Spleen (tissue), 11 donors: ENCODE data around the gene SMCHD1. TPM values are rescaled to one million over a fixed set of nuclear protein-coding genes. Genes with fewer than 3 reads are reported as not detected.

ENCODE experiments used
- DNase-seq: peaks from one replicate; pipeline ENCODE4 v3.0.0-alpha.2; 2020
- H3K27ac ChIP-seq, 8 donors: fragments of 200-600 bp; sonication (generic) in 7 of 8; 1 replicate in 4 of 8; 2 replicates in 4 of 8; pipeline versions ENCODE4 v1.5.0 to v1.8.0; 2016 to 2021; ENCODE audit warnings: inconsistent platforms in 4 of 8, mild to moderate bottlenecking in 4 of 8, moderate library complexity in 1 of 8
- H3K27me3 ChIP-seq, 7 donors: fragments of 200-600 bp; sonication (generic) in 6 of 7; replicated peaks in 1 of 7; 1 replicate in 4 of 7; 2 replicates in 3 of 7; pipeline versions ENCODE4 v1.5.0 to v1.8.0; 2016 to 2021; ENCODE audit warnings: inconsistent platforms in 3 of 7, mild to moderate bottlenecking in 1 of 7
- H3K36me3 ChIP-seq, 6 donors: fragments of 200-600 bp; sonication (generic) in 5 of 6; 1 replicate in 4 of 6; 2 replicates in 2 of 6; pipeline versions ENCODE4 v1.5.0 to v1.8.0; 2016 to 2021; ENCODE audit warnings: inconsistent platforms in 2 of 6
- H3K4me1 ChIP-seq, 6 donors: fragments of 200-600 bp; sonication (generic) in 5 of 6; 1 replicate in 3 of 6; 2 replicates in 3 of 6; pipeline versions ENCODE4 v1.5.0 to v1.8.0; 2016 to 2021; ENCODE audit warnings: inconsistent platforms in 3 of 6
- H3K4me3 ChIP-seq, 8 donors: fragments of 200-600 bp; sonication (generic) in 7 of 8; 1 replicate in 4 of 8; 2 replicates in 4 of 8; pipeline versions ENCODE4 v1.5.0 to v1.8.0; 2016 to 2021; ENCODE audit warnings: inconsistent platforms in 4 of 8, mild to moderate bottlenecking in 4 of 8, moderate library complexity in 2 of 8
- H3K9me3 ChIP-seq, 8 donors: fragments of 200-600 bp; sonication (generic) in 7 of 8; 1 replicate in 4 of 8; 2 replicates in 4 of 8; pipeline versions ENCODE4 v1.5.0 to v1.8.0; 2016 to 2021; ENCODE audit warnings: inconsistent platforms in 4 of 8
- CTCF ChIP-seq, 11 experiments: fragments of 200-600 bp in 7 of 11; fragments of 450-650 bp in 4 of 11; sonication (generic) in 4 of 11; IDR thresholded peaks in 8 of 11; conservative IDR thresholded peaks in 3 of 11; 1 replicate in 7 of 11; 2 replicates in 4 of 11; pipeline versions ENCODE4 v1.4.0 to v1.8.0; 2016 to 2021; ENCODE audit warnings: antibody characterized with exemption in 11 of 11, inconsistent platforms in 4 of 11, mild to moderate bottlenecking in 1 of 11
- POLR2A ChIP-seq, 3 donors: fragments of 450-650 bp; IDR thresholded peaks; one replicate each; pipeline ENCODE4 v1.5.1; 2017; ENCODE audit warnings: antibody characterized with exemption in 3 of 3, mild to moderate bottlenecking in 1 of 3
- POLR2AphosphoS5 ChIP-seq, 3 donors: sonication (generic); formaldehyde crosslinking; IDR thresholded peaks; one replicate each; pipeline ENCODE4 v1.5.1; 2017; ENCODE audit warnings: antibody characterized with exemption in 3 of 3
- WGBS, 5 donors: extraction: QIAGEN DNeasy Blood & Tissue Kit in 3 of 5; methylation state at CpG; one replicate each; pipeline versions ENCODE4 v1.1.5 to v1.1.7; 2013 to 2018; 5-methylcytosine and 5-hydroxymethylcytosine counted together
- intact Hi-C: fragments of 100-400 bp; cut with DNase I; formaldehyde crosslinking; loops from one replicate; pipeline ENCODE4 v1.15.0; 2023; ENCODE audit warnings: low total_unique reads
- polyA plus RNA-seq, 3 donors: library from polyadenylated mRNA; stranded (reverse); fragments of 200-250 nt; gene quantifications; one replicate each; pipeline ENCODE4 v1.2.1, GENCODE V29; 2013
- total RNA-seq, 7 donors: library from RNA; depleted of rRNA in 3 of 7; stranded (reverse); fragments of >200 nt in 3 of 7; fragmentation: NEBNext Ultra II Directional in 4 of 7; extraction: Animal tissue kit (Norgen Biotek cat#: 25700) in 4 of 7; gene quantifications; one replicate each; pipeline versions ENCODE4 v1.1.0 to v1.2.1, GENCODE V29; 2016 to 2021
- donor health status: healthy with polysubstance abuse.
- donor health status: DM: no; HTN: no; CAD: no; lungs with moderate emphysema.
- donor health status: DM: no; HTN: no; CAD: no.
- donor health status: Bipolar disorder and iron deficiency.
- donor health status: healthy.
- donor health status: DM: no; HTN: no; CAD: no.
- donor health status: DM: yes; HTN: yes; CAD: no.

Gene SMCHD1
- total and polyA plus RNA-seq, 10 donors, result 14.7 to 361 (median 148) TPM

DNA sequence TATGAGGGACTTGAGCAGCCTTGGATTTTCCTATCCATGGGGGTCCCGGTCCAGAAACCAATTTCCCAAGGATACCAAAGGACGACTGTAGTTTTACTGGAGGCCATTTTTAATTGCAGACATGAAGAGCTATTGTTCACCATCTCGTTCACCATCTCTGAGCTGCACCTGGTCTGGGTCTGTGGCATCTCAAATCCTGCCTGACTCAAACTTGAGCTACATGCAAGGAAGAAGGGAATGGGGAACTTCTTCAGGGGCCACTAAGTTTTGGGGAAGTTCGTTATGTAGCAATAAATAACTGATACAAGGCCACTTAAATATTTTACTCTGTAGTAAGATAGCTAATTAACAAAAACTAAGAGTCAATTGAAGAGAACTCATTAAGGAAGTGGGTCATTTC lies 2.1 kb upstream of the SMCHD1 start:
- intact Hi-C loops, result no loop called here
- no peak for DNase-seq
- Histone ChIP-seq H3K27ac (peak overlapping the region in 7 of 8 donors; percentile 37 to 100 (median 98)), H3K4me3 (peak overlapping the region in 1 of 8 donors; percentile 94), H3K27me3 (no peaks in the 10 kb centered on the region), H3K9me3 (no peaks in the 10 kb centered on the region), H3K36me3 (no peaks in the 10 kb centered on the region), H3K4me1 (peaks cover 7 to 57% (median 29%) of the 10 kb centered on the region in 6 donors)
- no peak for TF ChIP-seq CTCF (IDR thresholded peaks at IDR 0.05 in 8 of 11, conservative IDR thresholded peaks at IDR 0.05 in 3 of 11)
- TF ChIP-seq POLR2AphosphoS5 (IDR thresholded peaks at IDR 0.05), result peak in 1 of 3 donors; percentile 13
- TF ChIP-seq POLR2A (IDR thresholded peaks at IDR 0.05), result no peak
- 44 to 57% (median 56%) methylated on average over 4 of the region's 4 CpGs for WGBS, 5 donors

GRCh38 chr18:2654169-2654927 lies 1.2 kb upstream of the SMCHD1 start:
- peak overlapping the region; percentile 97 to 100 (median 100) for H3K27ac ChIP-seq
- WGBS, 5 donors, result 48 to 53% (median 49%) methylated on average over 13 of the region's 13 CpGs
- intact Hi-C loops, result no loop called here

DNA sequence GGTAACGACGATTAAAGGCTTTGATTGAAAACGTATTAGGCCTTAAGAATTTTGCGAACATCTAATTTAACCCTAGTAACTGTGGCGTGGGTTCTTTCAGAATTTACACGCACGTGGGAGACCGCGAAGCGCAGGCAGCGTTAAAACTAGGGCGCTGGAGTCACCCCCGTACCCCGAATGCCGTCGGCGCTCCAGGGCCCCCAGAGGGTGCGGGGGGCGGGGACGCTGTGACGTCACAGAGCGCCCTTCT lies 673 bp upstream of the SMCHD1 start:
- H3K36me3 ChIP-seq, result no peaks in the 10 kb centered on the region
- peak overlapping the region; percentile 60 to 94 (median 84) for H3K4me3 ChIP-seq
- WGBS, 5 donors, result 0 to 1% (median 1%) methylated on average over 5 to 22 of the region's 22 CpGs
- peaks cover 21 to 71% (median 43%) of the 10 kb centered on the region in 6 donors for H3K4me1 ChIP-seq
- no peaks in the 10 kb centered on the region for H3K27me3 ChIP-seq
- intact Hi-C loops, result no loop called here
- H3K9me3 ChIP-seq, result no peaks in the 10 kb centered on the region
- TF ChIP-seq POLR2A (IDR thresholded peaks at IDR 0.05) (peak in 1 of 3 donors; percentile 4), POLR2AphosphoS5 (IDR thresholded peaks at IDR 0.05) (no peak), CTCF (IDR thresholded peaks at IDR 0.05 in 8 of 11, conservative IDR thresholded peaks at IDR 0.05 in 3 of 11) (no peak)
- DNase-seq, result peak; percentile 94
- H3K27ac ChIP-seq, result peak overlapping the region; percentile 97 to 100 (median 100)

More at GRCh38 chr18:2654169-2654927, 1.2 kb upstream of the SMCHD1 start:
- Histone ChIP-seq H3K9me3 (no peaks in the 10 kb centered on the region), H3K36me3 (no peaks in the 10 kb centered on the region), H3K27me3 (no peaks in the 10 kb centered on the region), H3K4me3 (peak overlapping the region; percentile 60 to 94 (median 84)), H3K4me1 (peaks cover 16 to 66% (median 38%) of the 10 kb centered on the region in 6 donors)
- DNase-seq, result no peak
- no peak for TF ChIP-seq CTCF (IDR thresholded peaks at IDR 0.05 in 8 of 11, conservative IDR thresholded peaks at IDR 0.05 in 3 of 11)
- no peak for TF ChIP-seq POLR2AphosphoS5 (IDR thresholded peaks at IDR 0.05)
- TF ChIP-seq POLR2A (IDR thresholded peaks at IDR 0.05), result no peak

GRCh38 chr18:2655954-2656236 lies 369 bp downstream of the SMCHD1 start:
- TF ChIP-seq CTCF (IDR thresholded peaks at IDR 0.05 in 8 of 11, conservative IDR thresholded peaks at IDR 0.05 in 3 of 11) (peak in 2 of 11 experiments; percentile 10 to 16), POLR2AphosphoS5 (IDR thresholded peaks at IDR 0.05) (no peak)
- H3K9me3 ChIP-seq, result no peaks in the 10 kb centered on the region
- intact Hi-C loops, result no loop called here
- peaks cover 28 to 81% (median 49%) of the 10 kb centered on the region in 6 donors for H3K4me1 ChIP-seq
- DNase-seq, result no peak
- H3K4me3 ChIP-seq, result peak overlapping the region; percentile 60 to 94 (median 84)
- peak overlapping the region; percentile 97 to 100 (median 100) for H3K27ac ChIP-seq
- WGBS, 5 donors, result 0 to 1% (median 0%) methylated on average over 13 to 37 of the region's 37 CpGs
- no peaks in the 10 kb centered on the region for H3K27me3 ChIP-seq
- H3K36me3 ChIP-seq, result peaks cover 0 to 10% (median 0%) of the 10 kb centered on the region in 6 donors
